AG04449 (cell line): ENCODE data around the gene TNFRSF6B.

ENCODE experiments used
- CTCF ChIA-PET: fragments of 350-600 bp; formaldehyde crosslinking; extraction: SDS; loops from one replicate; lab custom pipeline; 2021; ENCODE audit warnings: antibody characterized with exemption; lab: Yijun Ruan, JAX
- POLR2A ChIA-PET: fragments of 400-600, 350-600 bp; formaldehyde crosslinking; extraction: SDS; loops from one replicate; lab custom pipeline; 2020; ENCODE audit warnings: antibody characterized with exemption, inconsistent platforms; lab: Yijun Ruan, JAX
- DNase-seq: peaks from one replicate; pipeline ENCODE4 v3.0.0-alpha.2; 2010; ENCODE audit warnings: low read depth, low spot score
- H3K4me3 ChIP-seq: 2 replicates; pipeline ENCODE4 v1.5.1; 2011; ENCODE audit warnings: low read depth, mild to moderate bottlenecking, control low read depth, low read length
- TF ChIP-seq, protein P1 (sequence below): IDR thresholded peaks from one replicate; pipeline ENCODE4 v1.5.1; 2011; ENCODE audit warnings: mild to moderate bottlenecking, moderate library complexity, low read length, control low read depth, inconsistent platforms; ENCODE audit not compliant: insufficient read depth; ENCODE audit errors: missing control alignments

The TNFRSF6B gene

DNA sequence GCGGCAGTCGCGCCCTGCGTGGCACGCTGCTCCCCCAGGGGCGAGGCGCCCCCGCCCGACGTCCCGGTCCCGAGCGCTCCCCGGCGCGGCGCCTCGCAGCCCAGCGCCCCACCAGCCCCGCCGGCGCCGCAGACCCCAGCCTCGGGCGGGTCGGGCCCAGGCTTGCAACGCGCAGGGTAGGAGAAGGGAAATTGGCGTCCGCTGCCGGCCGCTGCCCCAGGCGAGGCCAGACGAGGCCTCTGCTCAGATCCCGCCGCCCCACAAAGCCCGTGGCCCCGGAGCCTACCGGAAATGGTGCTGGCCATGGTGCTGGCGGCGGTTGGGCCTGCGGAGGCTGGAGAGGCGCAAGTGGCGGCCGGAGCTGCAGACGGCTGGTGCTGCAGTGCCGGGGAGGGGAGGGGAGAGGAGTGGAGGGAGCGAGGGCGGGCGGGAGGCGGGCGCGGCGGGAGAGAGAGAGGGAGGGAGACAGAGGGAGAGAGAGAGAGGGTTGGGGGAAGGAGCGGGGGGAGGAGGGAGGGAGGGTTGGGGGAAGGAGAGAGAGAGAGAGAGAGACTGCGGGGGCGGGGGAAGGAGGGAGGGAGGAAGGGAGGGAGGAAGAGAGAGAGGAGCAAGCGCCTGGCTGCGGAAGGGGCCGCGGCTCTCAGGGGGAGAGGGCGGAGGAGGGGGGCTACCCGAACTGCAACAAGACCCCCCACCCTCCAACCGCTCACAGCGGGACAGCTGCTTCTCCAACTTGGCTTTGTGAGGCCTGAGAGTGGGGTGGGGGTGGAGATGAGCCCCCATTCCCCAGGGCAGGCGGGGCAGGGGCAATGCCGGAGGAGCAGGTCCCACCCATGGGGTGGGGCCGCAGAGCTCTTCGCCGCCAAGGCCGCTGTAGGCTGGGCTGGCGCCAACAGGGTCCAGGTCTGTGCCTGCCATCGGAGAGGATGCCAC is 43.1 kb upstream of the TNFRSF6B start, which contains the start of gene STMN3:
TSS of gene STMN3 (minus strand) at position 384 of the 933 bp plus-strand sequence. CDS start at position 305, 79 bp downstream.
- TF ChIP-seq, protein P1, sequence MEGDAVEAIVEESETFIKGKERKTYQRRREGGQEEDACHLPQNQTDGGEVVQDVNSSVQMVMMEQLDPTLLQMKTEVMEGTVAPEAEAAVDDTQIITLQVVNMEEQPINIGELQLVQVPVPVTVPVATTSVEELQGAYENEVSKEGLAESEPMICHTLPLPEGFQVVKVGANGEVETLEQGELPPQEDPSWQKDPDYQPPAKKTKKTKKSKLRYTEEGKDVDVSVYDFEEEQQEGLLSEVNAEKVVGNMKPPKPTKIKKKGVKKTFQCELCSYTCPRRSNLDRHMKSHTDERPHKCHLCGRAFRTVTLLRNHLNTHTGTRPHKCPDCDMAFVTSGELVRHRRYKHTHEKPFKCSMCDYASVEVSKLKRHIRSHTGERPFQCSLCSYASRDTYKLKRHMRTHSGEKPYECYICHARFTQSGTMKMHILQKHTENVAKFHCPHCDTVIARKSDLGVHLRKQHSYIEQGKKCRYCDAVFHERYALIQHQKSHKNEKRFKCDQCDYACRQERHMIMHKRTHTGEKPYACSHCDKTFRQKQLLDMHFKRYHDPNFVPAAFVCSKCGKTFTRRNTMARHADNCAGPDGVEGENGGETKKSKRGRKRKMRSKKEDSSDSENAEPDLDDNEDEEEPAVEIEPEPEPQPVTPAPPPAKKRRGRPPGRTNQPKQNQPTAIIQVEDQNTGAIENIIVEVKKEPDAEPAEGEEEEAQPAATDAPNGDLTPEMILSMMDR: no peak
- peak; percentile 9 for DNase-seq
- POLR2A ChIA-PET: no interaction called here
- CTCF ChIA-PET: interaction anchor here (1.0 kb wide), 1 partner anchor 321 kb away, joined by 3 read pairs; no protein-coding TSS in a partner anchor
- peak within 1 kb of the TSS; percentile 55 for H3K4me3 ChIP-seq

DNA sequence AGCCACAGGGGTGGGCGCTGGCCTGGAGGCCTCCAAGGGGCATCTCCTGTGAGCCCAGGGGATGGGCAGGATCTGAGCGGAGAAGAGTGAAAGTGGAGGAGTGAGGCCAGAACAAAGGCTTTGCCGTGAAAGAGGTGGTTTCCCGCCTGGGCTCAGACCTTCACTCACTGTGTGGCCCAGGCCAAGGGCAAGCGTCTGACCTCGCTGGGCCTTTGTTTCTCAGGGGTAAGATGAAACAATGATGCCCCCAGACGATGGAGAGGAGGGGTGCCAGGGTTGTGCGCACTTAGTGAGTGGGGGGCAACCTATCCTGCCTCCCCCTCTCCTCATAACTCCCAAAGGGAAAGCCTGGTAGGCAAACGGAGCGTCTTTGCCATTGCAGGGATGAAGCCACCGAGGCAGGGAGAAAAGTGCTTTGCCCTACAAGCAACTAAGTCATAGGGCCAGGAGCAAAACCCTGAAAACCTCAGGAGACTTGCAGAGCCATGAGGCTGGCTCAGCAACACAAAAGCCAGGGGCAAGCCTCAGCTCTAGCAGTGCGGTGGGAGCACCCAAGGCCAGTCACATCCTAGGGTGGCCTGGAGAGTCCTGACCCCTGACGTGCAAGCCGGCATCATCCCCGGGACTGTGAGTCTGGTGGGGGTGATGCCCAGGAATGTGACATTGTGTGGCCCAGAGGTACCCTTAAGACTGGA is 42.3 kb upstream of the TNFRSF6B start:
- no peak overlapping the region; the same call in 1 of the 2 replicates for H3K4me3 ChIP-seq
- ChIA-PET POLR2A (no interaction called here), CTCF (no interaction called here)
- DNase-seq: no peak
- TF ChIP-seq, protein P1: no peak

DNA sequence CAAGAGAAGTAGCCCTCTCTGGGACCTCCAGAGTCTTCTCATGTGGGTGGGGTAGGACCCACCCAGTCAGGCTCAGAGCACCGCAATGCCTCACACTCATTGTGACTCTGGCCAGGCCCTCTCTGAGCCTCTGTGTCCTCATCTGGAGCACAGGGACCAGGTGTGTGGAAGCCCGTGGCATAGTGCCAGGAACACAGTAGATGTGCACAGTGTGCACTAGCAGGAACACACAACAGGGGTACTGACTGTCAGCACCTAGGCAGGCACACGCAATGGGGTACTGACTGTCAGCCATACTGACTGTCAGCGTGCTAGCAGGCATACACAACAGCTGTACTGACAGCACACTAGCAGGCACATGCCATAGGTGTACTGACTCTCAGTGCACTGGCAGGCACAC is 41.2 kb upstream of the TNFRSF6B start:
- ChIA-PET CTCF (no interaction called here), POLR2A (no interaction called here)
- TF ChIP-seq, protein P1: no peak
- DNase-seq: no peak
- no peak overlapping the region for H3K4me3 ChIP-seq

DNA sequence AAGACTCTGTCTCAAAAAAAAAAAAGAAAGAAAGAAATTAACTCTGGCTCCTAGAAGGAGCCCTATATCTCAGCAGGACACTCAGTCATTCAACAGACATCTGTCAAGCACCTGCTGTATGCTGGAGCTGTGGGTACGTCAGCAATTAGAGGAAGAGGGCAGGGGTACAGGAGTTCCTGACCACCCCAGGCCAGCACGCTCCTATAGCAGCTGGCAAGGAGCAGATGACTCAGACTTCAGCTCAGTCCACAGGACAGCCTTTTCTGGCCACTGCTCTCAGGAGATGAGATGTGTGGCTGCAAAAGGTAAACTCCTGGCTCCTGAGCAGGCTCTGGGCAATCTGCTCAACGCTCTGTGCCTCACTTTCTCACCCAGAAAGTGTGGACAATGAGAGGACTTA is 40.0 kb upstream of the TNFRSF6B start:
- no peak overlapping the region for H3K4me3 ChIP-seq
- POLR2A ChIA-PET: no interaction called here
- TF ChIP-seq, protein P1: no peak
- CTCF ChIA-PET: no interaction called here
- no peak for DNase-seq

DNA sequence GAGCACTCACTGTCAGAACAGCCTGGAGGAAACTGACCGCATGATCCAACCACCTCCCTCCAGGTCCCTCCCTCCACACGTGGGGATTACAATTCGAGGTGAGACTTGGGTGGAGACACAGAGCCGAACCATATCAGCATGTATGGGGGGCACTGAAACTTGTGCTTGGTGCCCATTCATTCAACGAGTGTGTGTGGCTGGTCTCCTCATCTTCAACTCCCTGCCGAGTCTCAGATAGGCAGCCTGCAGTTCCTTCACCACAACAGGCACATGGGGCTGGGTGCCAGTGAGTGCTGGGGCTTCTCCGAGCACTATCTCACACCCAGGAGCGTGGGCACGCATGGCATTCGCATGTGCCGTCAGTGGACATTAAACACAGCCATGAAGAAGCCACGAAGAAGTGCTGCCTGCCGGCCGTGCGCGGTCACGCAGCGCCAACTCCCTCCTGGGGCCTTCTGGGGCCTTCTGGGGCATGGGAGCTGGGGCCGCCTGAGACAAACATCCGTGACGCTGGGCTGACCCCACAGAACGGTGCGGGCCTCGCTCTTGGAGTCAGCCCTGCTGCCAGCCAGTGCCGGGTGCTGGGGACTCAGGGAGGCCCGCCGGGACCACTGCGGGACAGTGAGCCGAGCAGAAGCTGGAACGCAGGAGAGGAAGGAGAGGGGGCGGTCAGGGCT is 39.1 kb upstream of the TNFRSF6B start:
- TF ChIP-seq, protein P1: no peak
- no peak for DNase-seq
- POLR2A ChIA-PET: interaction anchor here (1.0 to 1.9 kb wide), 5 partner anchors 11 to 299 kb away, joined by 3 to 9 read pairs (median 5); partner anchors contain the start of genes GMEB2 and UCKL1
- CTCF ChIA-PET: interaction anchor here (1.0 to 1.3 kb wide), 2 partner anchors 79 to 120 kb away, joined by 3 to 5 read pairs; partner anchors contain the start of gene PTK6
- H3K4me3 ChIP-seq: peak overlapping the region; percentile 88
